ENCODE data around the gene CABLES2.
"Not testable (repeated sequence)": the region's sequence is repeated elsewhere in the genome, so short reads cannot be mapped to it uniquely, and the experiment has no call there.

Gene CABLES2

DNA sequence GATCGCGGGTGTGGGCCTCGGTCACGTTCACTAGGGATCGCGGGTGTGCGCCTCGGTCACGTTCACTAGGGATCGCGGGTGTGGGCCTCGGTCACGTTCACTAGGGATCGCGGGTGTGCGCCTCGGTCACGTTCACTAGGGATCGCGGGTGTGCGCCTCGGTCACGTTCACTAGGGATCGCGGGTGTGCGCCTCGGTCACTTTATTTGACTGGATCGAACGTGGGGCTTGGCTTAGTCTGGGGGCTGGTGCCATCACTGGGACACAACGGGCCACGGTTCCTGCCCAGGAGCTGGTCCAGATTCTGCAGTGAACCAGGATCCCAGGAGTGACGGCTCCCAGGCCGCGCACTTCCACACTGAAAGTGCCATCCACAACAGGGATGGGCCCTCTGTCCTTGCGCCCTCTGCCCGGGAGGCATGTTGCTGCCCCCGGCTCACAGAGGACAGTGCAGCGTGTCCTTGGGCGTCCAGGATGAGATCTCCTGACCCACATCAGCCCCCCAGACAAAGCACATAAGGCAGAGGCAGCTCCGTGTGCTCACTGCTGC is 33.4 kb downstream of the CABLES2 start:
- not testable (repeated sequence) for H3K4me3 ChIP-seq (ENCODE audit: low read depth, low read length); H3K36me3 ChIP-seq (ENCODE audit: insufficient read depth, low read length); H2AFZ ChIP-seq (ENCODE audit: low read length, unreplicated experiment); H3K27ac ChIP-seq (ENCODE audit: low read depth, low read length); H3K27me3 ChIP-seq (ENCODE audit: insufficient read depth, low read length); H3K79me2 ChIP-seq (ENCODE audit: control insufficient read depth, insufficient read depth, low read length, unreplicated experiment)
- peaks cover 34% of the 10 kb centered on the region for H3K4me1 ChIP-seq (ENCODE audit: control insufficient read depth, insufficient read depth, low read length, unreplicated experiment)

DNA sequence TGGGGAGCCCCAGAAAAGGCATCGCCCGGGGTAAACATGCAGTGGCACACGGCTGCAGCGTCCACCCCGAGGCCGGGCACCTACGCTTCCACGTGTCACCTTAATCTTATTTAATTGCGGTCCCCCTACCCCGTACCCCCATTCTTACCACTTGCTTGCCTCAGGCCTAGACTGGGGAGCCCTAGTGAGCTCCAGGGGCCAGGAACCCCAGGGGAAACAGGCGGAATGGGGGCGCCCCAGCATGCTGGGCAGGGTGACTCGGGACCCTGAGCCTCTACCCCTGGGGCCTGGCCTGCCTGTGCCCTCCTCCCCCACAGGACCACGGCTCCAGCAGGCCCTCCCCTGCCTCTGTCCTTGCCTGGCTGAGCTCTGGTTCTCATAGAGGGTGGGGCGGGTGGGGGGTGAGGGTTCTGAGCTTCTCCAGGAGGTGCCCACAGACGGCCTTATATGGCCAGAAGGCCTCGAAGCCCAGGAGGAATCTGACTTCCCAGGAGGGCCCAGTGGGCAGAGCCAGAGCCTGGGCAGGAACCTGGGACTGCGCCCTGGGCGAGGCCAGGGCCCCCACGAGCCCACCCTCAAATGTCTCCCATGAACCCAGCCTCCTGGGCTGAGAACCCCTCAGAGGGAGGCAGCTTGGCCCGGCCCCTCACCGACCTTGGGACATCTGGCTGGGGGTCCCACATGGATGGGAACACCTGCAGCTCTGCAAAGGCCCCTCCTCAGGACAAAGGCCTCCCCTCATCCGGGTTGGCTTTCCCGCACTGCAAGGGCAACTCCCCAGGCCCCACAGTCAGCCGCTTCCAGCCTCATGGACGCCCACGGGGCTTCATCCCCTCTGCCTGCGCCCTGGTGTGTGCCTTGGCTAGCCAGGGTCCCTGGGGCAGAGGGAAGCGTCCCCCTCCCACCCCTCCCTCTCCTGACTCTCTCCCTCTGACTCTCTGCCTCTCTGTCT is 34.8 kb downstream of the CABLES2 start:
- no peaks in the 10 kb centered on the region for H3K79me2 ChIP-seq (ENCODE audit: control insufficient read depth, insufficient read depth, low read length, unreplicated experiment)
- peaks cover 47% of the 10 kb centered on the region for H3K4me1 ChIP-seq (ENCODE audit: control insufficient read depth, insufficient read depth, low read length, unreplicated experiment)
- H3K4me3 ChIP-seq (ENCODE audit: low read depth, low read length), result no peak overlapping the region
- H3K27ac ChIP-seq (ENCODE audit: low read depth, low read length), result no peak overlapping the region
- H3K27me3 ChIP-seq (ENCODE audit: insufficient read depth, low read length), result no peaks in the 10 kb centered on the region
- no peak overlapping the region for H2AFZ ChIP-seq (ENCODE audit: low read length, unreplicated experiment)
- no peaks in the 10 kb centered on the region for H3K36me3 ChIP-seq (ENCODE audit: insufficient read depth, low read length)

DNA sequence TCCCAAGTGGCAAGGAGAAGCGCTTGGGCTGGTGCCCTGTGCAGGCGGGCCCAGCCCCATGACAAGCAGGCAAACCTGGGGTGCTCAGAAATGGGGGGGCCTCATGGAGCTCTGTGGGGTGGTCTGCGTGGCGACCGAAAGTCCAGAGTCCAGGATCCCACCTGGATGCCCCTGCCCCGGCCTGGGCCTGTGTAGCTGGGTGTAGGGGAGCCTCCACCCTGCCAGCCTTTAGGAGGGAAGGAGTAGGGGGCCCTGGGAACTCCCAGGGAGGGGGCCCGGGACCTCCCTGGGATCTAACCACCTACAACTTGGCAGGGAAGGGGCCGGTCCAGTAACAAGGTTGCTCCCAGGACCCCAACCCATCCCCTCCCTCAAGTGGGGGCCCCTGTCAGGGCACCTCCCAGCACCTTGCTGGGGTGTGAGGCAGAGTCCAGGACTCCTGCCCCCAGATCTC is 35.5 kb downstream of the CABLES2 start:
- no peaks in the 10 kb centered on the region for H3K36me3 ChIP-seq (ENCODE audit: insufficient read depth, low read length)
- H3K27ac ChIP-seq (ENCODE audit: low read depth, low read length), result no peak overlapping the region
- H3K4me3 ChIP-seq (ENCODE audit: low read depth, low read length), result no peak overlapping the region
- H3K27me3 ChIP-seq (ENCODE audit: insufficient read depth, low read length), result no peaks in the 10 kb centered on the region
- H3K79me2 ChIP-seq (ENCODE audit: control insufficient read depth, insufficient read depth, low read length, unreplicated experiment), result no peaks in the 10 kb centered on the region
- H2AFZ ChIP-seq (ENCODE audit: low read length, unreplicated experiment), result no peak overlapping the region
- peaks cover 47% of the 10 kb centered on the region for H3K4me1 ChIP-seq (ENCODE audit: control insufficient read depth, insufficient read depth, low read length, unreplicated experiment)

DNA sequence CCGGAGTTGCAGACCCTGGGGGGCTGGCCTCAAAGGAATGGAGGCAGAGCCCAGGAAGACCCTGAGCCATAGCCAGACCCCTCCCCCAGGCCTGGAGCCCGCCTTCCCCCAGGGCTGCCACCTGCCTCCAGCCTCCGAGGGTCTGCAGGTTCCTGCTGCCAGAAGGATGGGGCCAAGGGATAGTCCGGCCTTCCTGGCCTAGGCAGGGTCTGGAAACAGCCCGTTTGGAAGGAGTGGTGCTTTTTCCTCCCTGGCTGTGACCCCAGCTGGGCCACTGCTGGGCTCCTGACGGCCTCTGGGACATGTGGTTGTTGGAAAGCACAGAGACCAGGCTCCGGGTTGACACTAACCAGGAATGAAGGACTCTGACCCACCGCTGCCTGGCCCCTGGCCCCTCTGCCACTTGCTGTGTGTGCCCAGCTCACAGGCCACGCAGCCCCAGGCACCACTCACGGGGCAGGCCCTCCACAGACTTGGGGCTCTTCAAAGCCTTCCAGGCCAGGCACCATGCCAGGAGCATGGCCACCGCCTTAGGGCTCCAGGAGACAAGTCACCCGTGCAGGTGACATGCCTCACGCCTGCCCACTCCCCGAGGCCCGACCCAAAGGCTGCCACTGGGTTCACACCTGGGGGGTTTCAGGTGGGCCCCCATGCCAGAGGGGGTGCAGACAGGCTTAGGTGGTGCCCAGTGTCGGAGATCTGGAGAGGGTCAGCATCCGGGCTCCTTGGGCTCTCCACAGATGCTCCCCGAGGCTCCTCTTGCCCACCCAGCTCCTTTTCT is 36.1 kb downstream of the CABLES2 start:
- H3K4me1 ChIP-seq (ENCODE audit: control insufficient read depth, insufficient read depth, low read length, unreplicated experiment), result peaks cover 47% of the 10 kb centered on the region
- no peak overlapping the region for H3K27ac ChIP-seq (ENCODE audit: low read depth, low read length)
- no peak overlapping the region for H2AFZ ChIP-seq (ENCODE audit: low read length, unreplicated experiment)

DNA sequence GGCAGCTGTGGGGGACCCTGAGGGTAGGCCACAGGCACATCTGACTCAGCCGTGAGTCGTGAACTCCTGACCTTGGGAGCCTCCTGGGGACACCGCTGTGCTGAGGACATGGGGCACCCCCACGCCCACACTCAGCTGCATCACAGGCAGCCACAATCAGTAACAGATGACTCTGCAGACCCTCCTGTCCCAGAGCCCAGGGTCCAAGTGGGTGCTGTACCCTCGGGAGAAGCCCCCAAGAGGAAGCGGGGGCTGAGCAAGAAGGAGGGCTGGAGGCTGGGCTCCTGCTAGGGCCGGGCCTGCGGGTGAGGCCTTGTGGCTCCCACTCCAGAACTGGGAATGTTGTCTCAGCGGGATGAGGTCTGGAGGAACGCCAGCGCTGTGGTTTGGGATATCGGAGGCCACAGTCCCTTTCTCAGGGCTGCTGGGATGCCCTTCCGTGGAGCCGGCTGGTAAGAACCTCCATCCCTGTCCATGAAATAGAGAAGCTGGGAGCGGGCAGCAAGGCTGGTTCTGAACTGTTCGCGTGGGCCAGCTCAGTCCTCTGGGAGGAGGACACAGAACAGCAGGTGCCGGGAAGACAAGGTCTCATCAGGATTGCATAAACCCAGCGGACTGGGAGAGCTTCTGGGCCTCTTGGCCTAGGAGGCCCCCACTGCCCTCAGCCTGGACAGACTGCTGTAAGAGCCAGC is 36.8 kb downstream of the CABLES2 start:
- Histone ChIP-seq H3K36me3 (ENCODE audit: insufficient read depth, low read length) (no peaks in the 10 kb centered on the region), H3K4me3 (ENCODE audit: low read depth, low read length) (0 out of 2 replicates have a peak overlapping the region, but pooled peaks have one; percentile 44), H3K27ac (ENCODE audit: low read depth, low read length) (no peak overlapping the region), H3K4me1 (ENCODE audit: control insufficient read depth, insufficient read depth, low read length, unreplicated experiment) (peaks cover 45% of the 10 kb centered on the region), H2AFZ (ENCODE audit: low read length, unreplicated experiment) (no peak overlapping the region), H3K79me2 (ENCODE audit: control insufficient read depth, insufficient read depth, low read length, unreplicated experiment) (no peaks in the 10 kb centered on the region), H3K27me3 (ENCODE audit: insufficient read depth, low read length) (no peaks in the 10 kb centered on the region)

More for the DNA sequence above, 36.1 kb downstream of the CABLES2 start:
- H3K27me3 ChIP-seq (ENCODE audit: insufficient read depth, low read length), result no peaks in the 10 kb centered on the region
- no peaks in the 10 kb centered on the region for H3K79me2 ChIP-seq (ENCODE audit: control insufficient read depth, insufficient read depth, low read length, unreplicated experiment)
- no peaks in the 10 kb centered on the region for H3K36me3 ChIP-seq (ENCODE audit: insufficient read depth, low read length)
- H3K4me3 ChIP-seq (ENCODE audit: low read depth, low read length), result no peak overlapping the region

DNA sequence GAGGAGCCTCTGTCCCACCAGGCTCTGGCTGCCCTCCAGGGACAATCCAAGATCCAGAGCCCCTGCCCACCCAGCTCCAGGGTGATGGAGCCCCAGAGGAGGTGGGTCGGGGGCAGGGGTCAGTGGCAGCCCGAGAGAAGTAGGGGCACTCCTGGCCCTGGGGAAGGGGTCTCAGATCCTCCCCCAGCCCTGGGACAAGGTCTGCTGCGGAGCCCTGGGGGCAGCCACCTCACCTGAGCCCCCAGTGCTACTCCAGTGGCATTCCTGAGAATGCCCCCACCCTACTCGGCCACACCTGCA is 37.3 kb downstream of the CABLES2 start:
- H3K27me3 ChIP-seq (ENCODE audit: insufficient read depth, low read length), result no peaks in the 10 kb centered on the region
- H3K27ac ChIP-seq (ENCODE audit: low read depth, low read length), result no peak overlapping the region
- peaks cover 45% of the 10 kb centered on the region for H3K4me1 ChIP-seq (ENCODE audit: control insufficient read depth, insufficient read depth, low read length, unreplicated experiment)
- H3K36me3 ChIP-seq (ENCODE audit: insufficient read depth, low read length), result no peaks in the 10 kb centered on the region
- no peaks in the 10 kb centered on the region for H3K79me2 ChIP-seq (ENCODE audit: control insufficient read depth, insufficient read depth, low read length, unreplicated experiment)
- no peak overlapping the region for H2AFZ ChIP-seq (ENCODE audit: low read length, unreplicated experiment)
- peak overlapping the region; percentile 44; the same call in 1 of the 2 replicates for H3K4me3 ChIP-seq (ENCODE audit: low read depth, low read length)

DNA sequence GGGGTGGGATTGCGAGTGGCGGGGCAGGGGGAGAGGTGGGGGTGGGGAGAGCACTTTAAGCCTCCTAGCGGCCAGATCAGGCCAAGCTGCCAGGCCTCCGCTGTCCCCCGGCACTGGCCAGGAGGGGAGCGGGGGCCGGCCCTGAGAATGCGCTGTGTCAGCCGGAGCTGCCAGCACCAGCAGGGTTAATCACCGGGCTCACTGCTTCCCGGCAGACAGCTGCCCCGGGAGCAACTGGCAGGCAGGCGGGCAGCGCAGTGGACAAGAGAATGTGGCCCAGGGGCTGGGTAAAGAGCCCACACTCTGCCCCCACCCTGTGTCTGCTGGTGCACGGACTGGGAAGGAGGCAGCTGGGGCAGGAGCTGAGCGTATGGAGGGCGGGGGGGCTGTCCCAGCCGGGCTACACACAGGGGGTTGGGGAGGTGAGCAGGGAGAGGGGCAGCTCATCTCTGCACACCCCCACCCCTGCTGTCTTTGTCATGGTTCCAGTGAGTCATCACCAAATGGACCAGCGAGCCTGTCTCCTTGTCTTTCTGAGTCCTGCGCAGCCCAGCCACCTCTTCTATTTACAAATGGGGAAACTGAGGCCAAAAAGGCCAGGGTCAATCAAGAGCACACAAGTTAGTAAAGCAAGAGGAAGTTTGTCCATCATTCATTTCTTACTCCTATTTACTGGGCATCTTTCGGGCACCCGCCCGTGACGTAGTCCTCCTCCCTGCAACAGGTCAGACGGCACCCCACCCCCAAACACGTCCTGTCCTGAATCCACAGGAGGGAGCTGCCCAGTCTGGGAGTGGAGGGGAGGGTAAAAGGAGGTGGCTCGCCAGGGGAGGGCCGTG is 37.9 kb downstream of the CABLES2 start:
- Histone ChIP-seq H3K27ac (ENCODE audit: low read depth, low read length) (no peak overlapping the region), H3K27me3 (ENCODE audit: insufficient read depth, low read length) (no peaks in the 10 kb centered on the region), H3K79me2 (ENCODE audit: control insufficient read depth, insufficient read depth, low read length, unreplicated experiment) (no peaks in the 10 kb centered on the region), H3K4me3 (ENCODE audit: low read depth, low read length) (peak overlapping the region; percentile 63), H3K4me1 (ENCODE audit: control insufficient read depth, insufficient read depth, low read length, unreplicated experiment) (peaks cover 47% of the 10 kb centered on the region), H3K36me3 (ENCODE audit: insufficient read depth, low read length) (no peaks in the 10 kb centered on the region), H2AFZ (ENCODE audit: low read length, unreplicated experiment) (no peak overlapping the region)

DNA sequence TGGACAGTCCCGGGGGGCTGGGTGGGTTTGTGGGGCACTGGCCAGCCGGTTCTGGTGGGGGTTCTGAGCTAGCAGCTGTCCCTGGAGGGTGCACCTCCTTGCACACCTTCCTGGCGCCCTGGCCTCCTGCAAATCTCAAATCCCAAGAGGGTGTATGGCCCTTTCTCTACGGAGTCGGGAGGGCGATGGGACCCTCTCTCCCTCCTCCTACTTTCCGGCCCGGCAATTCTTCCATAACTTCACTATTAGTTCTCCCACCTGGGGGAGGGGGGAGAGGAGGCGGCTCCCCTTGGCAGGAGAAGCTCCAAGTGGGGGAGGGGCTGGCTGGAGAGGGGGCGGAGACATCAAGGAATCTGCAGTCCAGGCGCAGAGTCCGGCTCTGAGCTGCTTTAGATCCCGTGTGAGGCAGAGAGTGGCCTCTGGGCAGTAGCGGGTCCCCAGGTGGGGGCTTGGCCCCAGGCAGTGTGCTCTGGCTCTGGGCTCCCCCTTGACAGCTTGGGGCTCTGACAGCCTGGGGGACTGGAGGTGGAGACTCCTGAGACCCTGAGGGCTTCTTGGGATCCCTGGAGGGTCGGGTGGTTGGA is 38.6 kb downstream of the CABLES2 start:
- Histone ChIP-seq H3K27me3 (ENCODE audit: insufficient read depth, low read length) (no peaks in the 10 kb centered on the region), H3K4me3 (ENCODE audit: low read depth, low read length) (peak overlapping the region; percentile 63), H3K79me2 (ENCODE audit: control insufficient read depth, insufficient read depth, low read length, unreplicated experiment) (no peaks in the 10 kb centered on the region), H3K4me1 (ENCODE audit: control insufficient read depth, insufficient read depth, low read length, unreplicated experiment) (peaks cover 54% of the 10 kb centered on the region), H3K27ac (ENCODE audit: low read depth, low read length) (no peak overlapping the region), H3K36me3 (ENCODE audit: insufficient read depth, low read length) (no peaks in the 10 kb centered on the region), H2AFZ (ENCODE audit: low read length, unreplicated experiment) (no peak overlapping the region)

DNA sequence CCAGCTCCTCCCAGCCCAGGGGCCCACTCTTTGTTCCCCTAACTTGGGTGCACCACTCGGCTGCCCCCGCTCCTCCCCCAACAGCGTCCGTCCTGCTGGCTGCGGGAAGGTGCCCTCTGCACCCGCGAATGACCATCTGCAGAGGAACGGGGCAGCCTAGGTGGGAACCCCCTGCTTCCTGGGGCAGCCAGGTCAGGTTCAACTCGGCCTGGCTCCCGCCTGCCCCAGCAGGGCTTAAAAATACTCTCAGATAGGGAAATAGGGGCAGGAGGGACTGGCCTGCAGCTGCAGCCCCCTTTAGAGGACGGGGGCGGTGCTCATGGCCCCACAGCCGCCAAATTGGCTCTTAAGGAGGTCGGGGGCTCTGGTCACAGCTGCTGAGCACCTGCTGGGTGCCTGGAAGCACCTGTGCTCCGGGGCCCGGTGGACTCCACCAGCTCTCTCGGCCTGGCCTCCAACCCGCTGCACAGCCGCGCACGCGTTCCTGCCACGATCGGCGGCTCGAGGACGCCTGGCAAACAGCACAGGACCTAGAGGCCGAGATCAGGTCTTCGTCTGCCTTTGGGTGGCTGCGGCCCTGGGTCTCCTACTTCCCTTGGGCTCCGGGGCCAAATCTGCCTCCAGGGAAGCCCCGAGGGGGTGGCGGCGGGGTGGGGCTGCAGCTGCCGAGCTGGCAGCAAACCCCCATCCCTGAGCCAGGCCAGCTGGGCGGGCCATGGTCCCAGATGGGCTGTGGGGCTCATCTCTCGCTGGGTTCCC is 39.3 kb downstream of the CABLES2 start:
- H3K27me3 ChIP-seq (ENCODE audit: insufficient read depth, low read length), result no peaks in the 10 kb centered on the region
- H2AFZ ChIP-seq (ENCODE audit: low read length, unreplicated experiment), result no peak overlapping the region
- peaks cover 58% of the 10 kb centered on the region for H3K4me1 ChIP-seq (ENCODE audit: control insufficient read depth, insufficient read depth, low read length, unreplicated experiment)

More for the DNA sequence above, 39.3 kb downstream of the CABLES2 start:
- Histone ChIP-seq H3K4me3 (ENCODE audit: low read depth, low read length) (peak overlapping the region; percentile 63), H3K36me3 (ENCODE audit: insufficient read depth, low read length) (no peaks in the 10 kb centered on the region), H3K27ac (ENCODE audit: low read depth, low read length) (no peak overlapping the region), H3K79me2 (ENCODE audit: control insufficient read depth, insufficient read depth, low read length, unreplicated experiment) (no peaks in the 10 kb centered on the region)

Measured in ACC112 (cell line).